ENCODE data around the gene ABCC1. TPM values are rescaled to one million over a fixed set of nuclear protein-coding genes. Genes with fewer than 3 reads are reported as not detected.

ABCC1 gene
- polyA plus RNA-seq, 3 donors: 1.4 to 23.6 (median 3.0) TPM

GRCh38 chr16:16013812-16014211, 64.4 kb downstream of the ABCC1 start:
- no peak overlapping the region for H3K4me2 ChIP-seq (replicated peaks; ENCODE audit: extremely low read depth, low read length, poor library complexity, severe bottlenecking)
- Mint-ChIP-seq H3K36me3 (peaks cover 81 to 96% of the 10 kb centered on the region in 2 donors), H3K4me3 (no peak overlapping the region), H3K27me3 (ENCODE audit: low read depth in 3 of 3) (peaks cover 0 to 2% (median 0%) of the 10 kb centered on the region in 3 donors), H3K27ac (peak overlapping the region in 3 of 7 donors; percentile 10 to 59 (median 33)), H3K9me3 (no peaks in the 10 kb centered on the region), H3K4me1 (no peaks in the 10 kb centered on the region)
- H3K27ac ChIP-seq (ENCODE audit: low read depth in 1 of 2, low read length in 2 of 2): no peak overlapping the region
- intact Hi-C loops (cut with micrococcal nuclease): no loop called here
- H3K4me3 ChIP-seq (replicated peaks in 1 of 3; ENCODE audit: low read depth in 2 of 3, low read length in 3 of 3): no peak overlapping the region
- H2AFZ ChIP-seq (ENCODE audit: insufficient read depth, low read depth, low read length, poor library complexity, severe bottlenecking): no peak overlapping the region
- no peaks in the 10 kb centered on the region for H3K4me1 ChIP-seq (ENCODE audit: control insufficient read depth in 1 of 2, insufficient read depth in 2 of 2, low read length in 2 of 2)
- no peak for DNase-seq
- no peak for TF ChIP-seq CTCF (IDR thresholded peaks at IDR 0.05)
- no peaks in the 10 kb centered on the region for H3K79me2 ChIP-seq (ENCODE audit: insufficient read depth, low read length)
- H3K36me3 ChIP-seq (replicated peaks in 1 of 2; ENCODE audit: control insufficient read depth in 1 of 2, insufficient read depth in 2 of 2, low read length in 2 of 2): peaks cover 57 to 96% of the 10 kb centered on the region in 2 donors
- peaks cover 12% of the 10 kb centered on the region for H4K20me1 ChIP-seq (ENCODE audit: insufficient read depth, low read length)
- 100% methylated on average over 5 of the region's 6 CpGs for WGBS (ENCODE audit: insufficient coverage)
- no peaks in the 10 kb centered on the region for H3K9me3 ChIP-seq (replicated peaks in 1 of 2; ENCODE audit: control insufficient read depth in 1 of 2, insufficient read depth in 1 of 2, low read length in 2 of 2)
- H3K9ac ChIP-seq (ENCODE audit: insufficient read depth, low read length, poor library complexity, severe bottlenecking): no peak overlapping the region
- H3K27me3 ChIP-seq (ENCODE audit: control insufficient read depth in 2 of 2, insufficient read depth in 2 of 2, low read length in 2 of 2): no peaks in the 10 kb centered on the region

GRCh38 chr16:16014329-16015224, 65.2 kb downstream of the ABCC1 start:
- peaks cover 57 to 96% of the 10 kb centered on the region in 2 donors for H3K36me3 ChIP-seq (replicated peaks in 1 of 2; ENCODE audit: control insufficient read depth in 1 of 2, insufficient read depth in 2 of 2, low read length in 2 of 2)
- no peaks in the 10 kb centered on the region for H3K9me3 Mint-ChIP-seq
- peaks cover 0 to 2% (median 0%) of the 10 kb centered on the region in 3 donors for H3K27me3 Mint-ChIP-seq (ENCODE audit: low read depth in 3 of 3)
- H3K4me1 Mint-ChIP-seq: no peaks in the 10 kb centered on the region
- no peak overlapping the region for H2AFZ ChIP-seq (ENCODE audit: insufficient read depth, low read depth, low read length, poor library complexity, severe bottlenecking)
- H3K4me3 Mint-ChIP-seq: no peak overlapping the region
- H3K4me2 ChIP-seq (replicated peaks; ENCODE audit: extremely low read depth, low read length, poor library complexity, severe bottlenecking): no peak overlapping the region
- intact Hi-C loops (cut with micrococcal nuclease): no loop called here
- H3K4me3 ChIP-seq (replicated peaks in 1 of 3; ENCODE audit: low read depth in 2 of 3, low read length in 3 of 3): no peak overlapping the region
- no peak overlapping the region for H3K9ac ChIP-seq (ENCODE audit: insufficient read depth, low read length, poor library complexity, severe bottlenecking)
- peaks cover 7% of the 10 kb centered on the region for H4K20me1 ChIP-seq (ENCODE audit: insufficient read depth, low read length)
- H3K79me2 ChIP-seq (ENCODE audit: insufficient read depth, low read length): no peaks in the 10 kb centered on the region
- no peak for TF ChIP-seq CTCF (IDR thresholded peaks at IDR 0.05)
- H3K27me3 ChIP-seq (ENCODE audit: control insufficient read depth in 2 of 2, insufficient read depth in 2 of 2, low read length in 2 of 2): no peaks in the 10 kb centered on the region
- peaks cover 81 to 96% of the 10 kb centered on the region in 2 donors for H3K36me3 Mint-ChIP-seq
- no peaks in the 10 kb centered on the region for H3K9me3 ChIP-seq (replicated peaks in 1 of 2; ENCODE audit: control insufficient read depth in 1 of 2, insufficient read depth in 1 of 2, low read length in 2 of 2)
- H3K27ac Mint-ChIP-seq: peak overlapping the region in 2 of 7 donors; percentile 40 to 77
- 94% methylated on average over 9 of the region's 14 CpGs for WGBS (ENCODE audit: insufficient coverage)
- no peaks in the 10 kb centered on the region for H3K4me1 ChIP-seq (ENCODE audit: control insufficient read depth in 1 of 2, insufficient read depth in 2 of 2, low read length in 2 of 2)
- no peak for DNase-seq
- H3K27ac ChIP-seq (ENCODE audit: low read depth in 1 of 2, low read length in 2 of 2): no peak overlapping the region
